Measurements from ENCODE around the gene OGT.

GRCh38 chrX:71489540-71489939 is 43.4 kb upstream of the OGT start:
- TF ChIP-seq CTCF (IDR thresholded peaks at IDR 0.05): no peak
- no peak for TF ChIP-seq ZFX (IDR thresholded peaks at IDR 0.05; ENCODE audit: borderline replicate concordance)
